ENCODE measurements around the gene IP6K3.

Gene IP6K3

GRCh38 chr6:33786736-33787135 is 40.0 kb upstream of the IP6K3 start:
- no peak for TF ChIP-seq CTCF (IDR thresholded peaks at IDR 0.05)

DNA sequence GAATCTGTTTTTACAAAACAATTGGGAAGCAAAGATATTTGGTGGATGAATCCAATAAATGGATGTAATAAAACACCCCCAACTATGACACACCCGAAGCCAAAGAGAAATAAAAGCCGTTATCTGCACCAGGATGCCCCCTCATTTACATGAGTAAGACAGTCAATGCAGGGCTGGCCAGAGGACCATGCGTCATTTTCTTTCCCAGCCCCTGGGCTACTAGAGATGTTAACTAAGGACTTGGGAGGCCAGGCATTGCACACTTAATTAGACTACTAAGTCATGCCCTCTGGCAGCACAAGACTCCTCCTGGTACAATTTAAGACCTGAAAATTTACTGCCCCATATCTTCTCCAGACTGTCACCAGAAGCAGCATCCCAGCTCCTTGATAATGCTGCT is 39.1 kb upstream of the IP6K3 start:
- Mint-ChIP-seq H3K4me1 (peaks cover 78% of the 10 kb centered on the region), H3K9me3 (no peaks in the 10 kb centered on the region), H3K27me3 (ENCODE audit: low read depth, poor library complexity) (peaks cover 6% of the 10 kb centered on the region), H3K36me3 (ENCODE audit: low read depth) (peaks cover 37% of the 10 kb centered on the region), H3K27ac (no peak overlapping the region), H3K4me3 (no peak overlapping the region)
- no peak for TF ChIP-seq CTCF (IDR thresholded peaks at IDR 0.05)
- no peak for DNase-seq

More at GRCh38 chr6:33786736-33787135, 40.0 kb upstream of the IP6K3 start:
- DNase-seq, result no peak
- Mint-ChIP-seq H3K4me3 (peak overlapping the region; percentile 97), H3K27ac (no peak overlapping the region), H3K27me3 (ENCODE audit: low read depth, poor library complexity) (peaks cover 2% of the 10 kb centered on the region), H3K9me3 (no peaks in the 10 kb centered on the region), H3K4me1 (peaks cover 78% of the 10 kb centered on the region), H3K36me3 (ENCODE audit: low read depth) (peaks cover 32% of the 10 kb centered on the region)

DNA sequence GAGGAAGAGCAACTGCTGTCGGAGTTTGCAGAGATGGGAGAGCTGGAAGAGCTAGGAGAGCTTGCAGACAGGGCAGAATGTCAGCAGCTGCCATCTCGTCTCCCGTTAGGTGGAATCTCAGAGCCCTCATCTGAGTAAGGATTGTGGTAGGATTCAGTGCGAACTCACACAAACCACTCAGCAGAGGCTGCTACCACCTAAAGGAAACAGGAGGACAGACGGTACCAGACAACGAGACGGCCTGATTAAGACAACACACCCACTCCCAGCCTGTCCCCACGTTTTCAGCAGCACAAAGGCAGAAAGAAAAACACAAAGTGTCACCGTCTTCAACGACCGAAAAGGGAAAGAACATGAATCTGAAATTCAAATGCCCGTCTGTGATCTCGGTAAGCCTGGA is 38.1 kb upstream of the IP6K3 start:
- Mint-ChIP-seq H3K27ac (peak overlapping the region; percentile 44), H3K4me3 (peak overlapping the region; percentile 3), H3K27me3 (ENCODE audit: low read depth, poor library complexity) (peaks cover 4% of the 10 kb centered on the region), H3K4me1 (peaks cover 78% of the 10 kb centered on the region), H3K9me3 (no peaks in the 10 kb centered on the region), H3K36me3 (ENCODE audit: low read depth) (peaks cover 45% of the 10 kb centered on the region)
- DNase-seq, result no peak
- TF ChIP-seq CTCF (IDR thresholded peaks at IDR 0.05), result no peak

DNA sequence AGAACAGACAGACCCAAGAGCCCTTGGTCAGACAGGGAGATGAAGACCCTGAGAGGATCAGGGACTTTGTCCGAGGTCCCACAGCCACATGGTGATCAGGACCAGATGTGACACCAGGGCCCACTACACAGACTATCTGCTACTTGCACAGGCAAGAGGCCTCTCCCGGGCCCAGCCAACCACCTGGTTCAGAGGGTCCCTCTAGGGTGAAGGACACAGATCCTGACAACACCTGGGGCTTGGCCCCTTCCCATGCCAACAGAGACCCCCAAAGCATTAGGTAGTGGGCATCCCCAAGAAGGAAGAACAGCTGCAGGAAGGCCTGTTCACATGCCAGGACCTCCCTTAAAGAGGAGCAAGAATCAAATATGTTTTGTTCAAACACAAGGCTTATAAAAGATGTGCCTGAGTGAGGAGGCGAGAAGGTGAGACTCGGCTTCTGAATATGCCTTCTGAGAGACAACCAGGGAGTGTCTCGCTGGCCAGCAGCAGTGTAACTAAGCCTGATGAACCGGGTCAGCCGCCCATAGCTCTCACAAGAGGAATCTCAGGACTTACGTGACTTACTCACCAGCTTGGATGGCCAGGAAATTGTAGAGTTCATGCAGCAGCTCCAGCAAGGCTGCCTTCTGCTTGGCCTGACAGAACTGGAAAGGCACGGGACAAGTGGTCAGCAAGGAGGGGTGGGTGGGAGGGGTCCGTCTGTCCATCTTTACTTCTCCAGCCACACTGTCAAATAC is 37.2 kb upstream of the IP6K3 start:
- DNase-seq, result no peak
- no peak overlapping the region for H3K27ac Mint-ChIP-seq
- H3K27me3 Mint-ChIP-seq (ENCODE audit: low read depth, poor library complexity), result peaks cover 4% of the 10 kb centered on the region
- H3K4me3 Mint-ChIP-seq, result no peak overlapping the region
- peaks cover 53% of the 10 kb centered on the region for H3K36me3 Mint-ChIP-seq (ENCODE audit: low read depth)
- H3K4me1 Mint-ChIP-seq, result peaks cover 75% of the 10 kb centered on the region
- no peak for TF ChIP-seq CTCF (IDR thresholded peaks at IDR 0.05)
- no peaks in the 10 kb centered on the region for H3K9me3 Mint-ChIP-seq

- H3K4me3 Mint-ChIP-seq, result no peak overlapping the region
- TF ChIP-seq CTCF (IDR thresholded peaks at IDR 0.05), result no peak
- H3K27me3 Mint-ChIP-seq (ENCODE audit: low read depth, poor library complexity), result peaks cover 4% of the 10 kb centered on the region
- H3K4me1 Mint-ChIP-seq, result peaks cover 77% of the 10 kb centered on the region
- H3K36me3 Mint-ChIP-seq (ENCODE audit: low read depth), result peaks cover 60% of the 10 kb centered on the region
- H3K27ac Mint-ChIP-seq, result peak overlapping the region; percentile 66
- no peaks in the 10 kb centered on the region for H3K9me3 Mint-ChIP-seq
- DNase-seq, result no peak
These were observed 35.9 kb upstream of the IP6K3 start for GRCh38 chr6:33782561-33782960.

Data from nephron progenitor cell (in vitro differentiated cells).